HUES64 (cell line): ENCODE measurements around the gene NAXE.
"Not testable (repeated sequence)": the region's sequence is repeated elsewhere in the genome, so short reads cannot be mapped to it uniquely, and the experiment has no call there.

Experiments used
- H3K27ac ChIP-seq: 2 replicates; pipeline ENCODE4 v1.7.0; 2013; ENCODE audit warnings: low read depth, low read length, inconsistent platforms
- H3K27me3 ChIP-seq: 2 replicates; pipeline ENCODE4 v1.6.1; 2013; ENCODE audit warnings: mild to moderate bottlenecking, low read length; ENCODE audit not compliant: insufficient read depth
- H3K36me3 ChIP-seq: 2 replicates; pipeline ENCODE4 v1.6.1; 2013; ENCODE audit warnings: mild to moderate bottlenecking, low read length; ENCODE audit not compliant: insufficient read depth
- H3K4me1 ChIP-seq: 2 replicates; pipeline ENCODE4 v1.6.1; 2013; ENCODE audit warnings: mild to moderate bottlenecking, low read length, moderate library complexity; ENCODE audit not compliant: insufficient read depth
- H3K4me3 ChIP-seq: 2 replicates; pipeline ENCODE4 v1.5.1; 2013; ENCODE audit warnings: mild to moderate bottlenecking, low read length, moderate library complexity
- H3K9ac ChIP-seq: 2 replicates; pipeline ENCODE4 v1.6.1; 2013; ENCODE audit warnings: mild to moderate bottlenecking, low read depth, low read length
- H3K9me3 ChIP-seq: 2 replicates; pipeline ENCODE4 v1.6.1; 2013; ENCODE audit warnings: low read depth, low read length; ENCODE audit not compliant: insufficient read depth
- WGBS: fragments of 150-250, 120-280 bp; methylation state at CpG from one replicate; pipeline ENCODE4 v1.1.7; 2013; ENCODE audit warnings: missing lambda C conversion rate; 5-methylcytosine and 5-hydroxymethylcytosine counted together

Gene NAXE

GRCh38 chr1:156552518-156552917, 39.1 kb upstream of the NAXE start:
- Histone ChIP-seq H3K27ac (no peak overlapping the region), H3K36me3 (peaks cover 59% of the 10 kb centered on the region), H3K9me3 (no peaks in the 10 kb centered on the region), H3K4me1 (no peaks in the 10 kb centered on the region), H3K9ac (no peak overlapping the region), H3K27me3 (no peaks in the 10 kb centered on the region), H3K4me3 (no peak overlapping the region)
- WGBS: 75% methylated on average over 5 of the region's 5 CpGs

DNA sequence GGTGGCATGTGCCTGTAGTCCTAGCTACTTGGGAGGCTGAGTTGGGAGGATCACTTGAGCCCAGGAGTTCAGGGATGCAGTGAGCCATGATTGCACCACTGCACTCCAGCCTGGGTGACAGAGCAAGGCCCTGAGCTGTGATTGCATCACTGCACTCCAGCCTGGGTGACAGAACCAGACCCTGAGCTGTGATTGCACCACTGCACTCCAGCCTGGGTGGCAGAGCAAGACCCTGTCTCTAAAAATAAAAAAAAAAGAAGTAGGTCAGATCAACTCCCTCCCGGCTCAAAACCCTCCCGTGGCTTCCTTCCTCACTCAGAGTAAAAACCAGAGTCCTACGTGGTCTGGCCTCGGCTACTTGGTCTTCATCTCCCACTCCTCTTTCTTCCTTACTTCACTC, 38.6 kb upstream of the NAXE start:
- H3K4me1 ChIP-seq, H3K9me3 ChIP-seq, H3K27ac ChIP-seq, H3K9ac ChIP-seq, H3K4me3 ChIP-seq, H3K27me3 ChIP-seq: not testable (repeated sequence)
- WGBS: 95% methylated on average over 4 of the region's 4 CpGs
- H3K36me3 ChIP-seq: peaks cover 55% of the 10 kb centered on the region

- no peak overlapping the region for H3K4me3 ChIP-seq
- WGBS: 92% methylated on average over 6 of the region's 6 CpGs
- no peak overlapping the region for H3K27ac ChIP-seq
- no peaks in the 10 kb centered on the region for H3K4me1 ChIP-seq
- no peaks in the 10 kb centered on the region for H3K27me3 ChIP-seq
- H3K9ac ChIP-seq: no peak overlapping the region
- no peaks in the 10 kb centered on the region for H3K9me3 ChIP-seq
- peaks cover 46% of the 10 kb centered on the region for H3K36me3 ChIP-seq
Measured at GRCh38 chr1:156553860-156554485, 37.6 kb upstream of the NAXE start.

GRCh38 chr1:156554971-156555370, 36.6 kb upstream of the NAXE start:
- H3K27ac ChIP-seq: no peak overlapping the region
- H3K4me3 ChIP-seq: no peak overlapping the region
- peaks cover 56% of the 10 kb centered on the region for H3K36me3 ChIP-seq
- H3K9me3 ChIP-seq: no peaks in the 10 kb centered on the region
- H3K27me3 ChIP-seq: no peaks in the 10 kb centered on the region
- no peaks in the 10 kb centered on the region for H3K4me1 ChIP-seq
- 83% methylated on average over 8 of the region's 8 CpGs for WGBS
- no peak overlapping the region for H3K9ac ChIP-seq

- 76% methylated on average over 2 of the region's 2 CpGs for WGBS
- H3K9ac ChIP-seq: no peak overlapping the region
- H3K9me3 ChIP-seq: no peaks in the 10 kb centered on the region
- H3K4me3 ChIP-seq: no peak overlapping the region
- no peaks in the 10 kb centered on the region for H3K27me3 ChIP-seq
- H3K4me1 ChIP-seq: no peaks in the 10 kb centered on the region
- H3K36me3 ChIP-seq: peaks cover 59% of the 10 kb centered on the region
- no peak overlapping the region for H3K27ac ChIP-seq
Measured at GRCh38 chr1:156555715-156556114, 35.9 kb upstream of the NAXE start.

GRCh38 chr1:156556354-156556753, 35.2 kb upstream of the NAXE start:
- 83% methylated on average over 9 of the region's 9 CpGs for WGBS
- Histone ChIP-seq H3K27me3 (no peaks in the 10 kb centered on the region), H3K4me1 (no peaks in the 10 kb centered on the region), H3K9ac (no peak overlapping the region), H3K9me3 (no peaks in the 10 kb centered on the region), H3K27ac (no peak overlapping the region), H3K36me3 (peaks cover 57% of the 10 kb centered on the region), H3K4me3 (no peak overlapping the region)

DNA sequence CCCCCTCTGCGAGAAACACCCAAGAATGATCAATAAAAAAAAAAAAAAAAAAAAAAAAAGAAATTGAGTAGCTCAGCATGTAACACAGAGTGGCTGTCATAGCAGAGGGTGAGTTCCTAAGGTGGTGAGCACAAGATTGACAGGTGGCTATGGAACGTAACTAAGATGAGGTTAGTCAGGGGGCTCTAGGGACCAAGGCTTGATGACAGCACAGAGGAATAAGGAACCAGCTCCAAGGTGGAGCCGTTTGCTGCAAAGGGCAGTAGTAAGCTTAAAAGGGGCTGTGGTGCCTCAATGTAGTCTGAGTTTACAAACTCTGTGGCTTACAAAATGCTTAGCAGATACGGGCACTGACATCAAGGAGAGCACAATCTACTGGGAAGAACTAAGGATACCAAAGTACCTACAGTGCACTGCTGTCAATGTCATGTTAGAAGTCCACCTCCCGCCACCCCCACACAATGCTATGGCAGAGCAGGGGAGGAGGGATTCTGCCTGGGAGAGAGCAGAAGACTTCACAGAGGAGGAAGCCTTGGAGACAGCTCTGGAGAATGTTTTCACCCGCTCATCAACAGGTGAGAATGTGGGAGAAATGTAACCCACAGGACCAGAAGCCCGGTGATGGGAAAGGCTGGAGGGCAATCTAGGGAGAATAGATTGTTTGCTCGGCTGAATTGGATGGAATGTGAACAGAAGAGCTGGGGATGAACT, 32.3 kb upstream of the NAXE start:
- Histone ChIP-seq H3K9me3 (no peaks in the 10 kb centered on the region), H3K9ac (no peak overlapping the region), H3K4me1 (no peaks in the 10 kb centered on the region), H3K4me3 (no peak overlapping the region), H3K36me3 (peaks cover 70% of the 10 kb centered on the region), H3K27me3 (no peaks in the 10 kb centered on the region), H3K27ac (no peak overlapping the region)
- WGBS: 86% methylated on average over 7 of the region's 8 CpGs

- Histone ChIP-seq H3K27me3 (no peaks in the 10 kb centered on the region), H3K4me1 (no peaks in the 10 kb centered on the region), H3K36me3 (peaks cover 70% of the 10 kb centered on the region), H3K9ac (no peak overlapping the region), H3K9me3 (no peaks in the 10 kb centered on the region), H3K4me3 (no peak overlapping the region), H3K27ac (no peak overlapping the region)
- 79% methylated on average over 5 of the region's 5 CpGs for WGBS
Measured at GRCh38 chr1:156559797-156560385, 31.7 kb upstream of the NAXE start.

- H3K27me3 ChIP-seq: no peaks in the 10 kb centered on the region
- no peak overlapping the region for H3K9ac ChIP-seq
- H3K4me3 ChIP-seq: no peak overlapping the region
- peaks cover 75% of the 10 kb centered on the region for H3K36me3 ChIP-seq
- WGBS: 76% methylated on average over 5 of the region's 5 CpGs
- no peak overlapping the region for H3K27ac ChIP-seq
- H3K9me3 ChIP-seq: no peaks in the 10 kb centered on the region
- no peaks in the 10 kb centered on the region for H3K4me1 ChIP-seq
Measured at GRCh38 chr1:156560585-156561163, 30.9 kb upstream of the NAXE start.

GRCh38 chr1:156565519-156565918, 26.1 kb upstream of the NAXE start:
- Histone ChIP-seq H3K9ac (no peak overlapping the region), H3K4me3 (no peak overlapping the region), H3K27me3 (no peaks in the 10 kb centered on the region), H3K9me3 (no peaks in the 10 kb centered on the region), H3K4me1 (no peaks in the 10 kb centered on the region), H3K27ac (no peak overlapping the region), H3K36me3 (peaks cover 72% of the 10 kb centered on the region)
- 100% methylated on average over 2 of the region's 2 CpGs for WGBS

DNA sequence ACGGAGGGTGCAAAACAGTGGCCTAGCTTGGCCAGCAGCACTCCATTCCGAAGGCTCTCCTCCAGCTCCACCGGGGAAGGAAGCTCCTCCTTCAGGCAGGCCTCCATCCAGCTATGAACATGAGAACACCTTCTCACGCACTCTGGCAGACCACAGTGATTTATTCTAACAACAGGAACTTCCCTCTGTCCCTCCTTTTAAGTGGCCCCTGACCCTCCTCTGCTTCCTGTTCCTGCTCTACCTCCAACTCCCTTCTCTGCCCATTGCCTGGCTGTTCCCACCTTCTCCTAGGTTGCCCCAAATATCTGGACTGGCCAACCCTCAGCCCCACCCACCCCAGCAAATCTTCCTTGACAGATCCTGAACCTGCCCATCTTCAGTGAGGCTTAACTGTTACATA, 25.1 kb upstream of the NAXE start:
- WGBS: 88% methylated on average over 4 of the region's 4 CpGs
- no peaks in the 10 kb centered on the region for H3K27me3 ChIP-seq
- H3K27ac ChIP-seq: no peak overlapping the region
- H3K9ac ChIP-seq: no peak overlapping the region
- peaks cover 2% of the 10 kb centered on the region; the same call in 1 of the 2 replicates for H3K4me1 ChIP-seq
- H3K4me3 ChIP-seq: no peak overlapping the region
- H3K9me3 ChIP-seq: no peaks in the 10 kb centered on the region
- peaks cover 65% of the 10 kb centered on the region for H3K36me3 ChIP-seq
